Right lobe of liver (tissue), 4 donors: ENCODE measurements around the gene LRRTM2.

Source experiments
- POLR2A ChIP-seq: fragments of 450-650 bp; IDR thresholded peaks from one replicate; pipeline ENCODE4 v1.6.1; 2017; ENCODE audit warnings: antibody characterized with exemption, mild to moderate bottlenecking
- TF ChIP-seq, protein P1 (sequence below), 4 donors: fragments of 200-600 bp in 3 of 4; fragments of 450-650 bp in 1 of 4; IDR thresholded peaks; one replicate each; pipeline versions ENCODE4 v1.5.1 to v1.8.0; 2016 to 2022; ENCODE audit warnings: antibody characterized with exemption in 4 of 4, mild to moderate bottlenecking in 2 of 4
- donor health status: DM: no; HTN: no; CAD: no.
- donor health status: DM: no; HTN: no; CAD: no.
- donor health status: DM: no; HTN: yes; CAD: no.

DNA sequence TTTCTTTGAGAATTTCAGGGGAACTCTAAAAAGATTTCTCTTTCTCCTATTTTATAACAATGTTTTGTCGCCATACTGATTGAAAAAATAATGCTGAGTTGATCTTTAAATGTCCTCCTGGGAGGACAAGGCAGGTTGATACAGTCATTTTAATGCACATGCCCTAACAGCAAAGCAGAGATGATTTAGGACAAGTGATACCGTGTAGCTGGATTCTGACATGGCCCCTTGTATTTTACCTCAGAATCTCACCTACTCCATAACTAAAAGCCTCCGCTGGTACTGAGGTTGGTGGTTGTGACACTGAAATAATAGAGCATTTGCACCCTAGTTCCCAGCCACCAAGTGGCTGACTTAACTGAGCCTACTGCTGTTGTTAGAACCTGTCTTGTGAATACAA, 811 bp upstream of the LRRTM2 start:
- TF ChIP-seq, protein P1, sequence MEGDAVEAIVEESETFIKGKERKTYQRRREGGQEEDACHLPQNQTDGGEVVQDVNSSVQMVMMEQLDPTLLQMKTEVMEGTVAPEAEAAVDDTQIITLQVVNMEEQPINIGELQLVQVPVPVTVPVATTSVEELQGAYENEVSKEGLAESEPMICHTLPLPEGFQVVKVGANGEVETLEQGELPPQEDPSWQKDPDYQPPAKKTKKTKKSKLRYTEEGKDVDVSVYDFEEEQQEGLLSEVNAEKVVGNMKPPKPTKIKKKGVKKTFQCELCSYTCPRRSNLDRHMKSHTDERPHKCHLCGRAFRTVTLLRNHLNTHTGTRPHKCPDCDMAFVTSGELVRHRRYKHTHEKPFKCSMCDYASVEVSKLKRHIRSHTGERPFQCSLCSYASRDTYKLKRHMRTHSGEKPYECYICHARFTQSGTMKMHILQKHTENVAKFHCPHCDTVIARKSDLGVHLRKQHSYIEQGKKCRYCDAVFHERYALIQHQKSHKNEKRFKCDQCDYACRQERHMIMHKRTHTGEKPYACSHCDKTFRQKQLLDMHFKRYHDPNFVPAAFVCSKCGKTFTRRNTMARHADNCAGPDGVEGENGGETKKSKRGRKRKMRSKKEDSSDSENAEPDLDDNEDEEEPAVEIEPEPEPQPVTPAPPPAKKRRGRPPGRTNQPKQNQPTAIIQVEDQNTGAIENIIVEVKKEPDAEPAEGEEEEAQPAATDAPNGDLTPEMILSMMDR (IDR thresholded peaks at IDR 0.05): no peak
- TF ChIP-seq POLR2A: no peak
